Neural progenitor cell (in vitro differentiated cells): ENCODE measurements around the gene MPV17L.
"Not testable (repeated sequence)": the region's sequence is repeated elsewhere in the genome, so short reads cannot be mapped to it uniquely, and the experiment has no call there.

Experiments used
- CTCF ChIP-seq: fragments of 200-600 bp; sonication (generic); IDR thresholded peaks from 2 replicates; pipeline ENCODE4 v1.5.1; 2017; ENCODE audit warnings: antibody characterized with exemption, mild to moderate bottlenecking
- EZH2 ChIP-seq: fragments of 200-600 bp; sonication (generic); IDR thresholded peaks from 2 replicates; pipeline ENCODE4 v1.6.1; 2017; ENCODE audit warnings: antibody characterized with exemption, mild to moderate bottlenecking, moderate library complexity

DNA sequence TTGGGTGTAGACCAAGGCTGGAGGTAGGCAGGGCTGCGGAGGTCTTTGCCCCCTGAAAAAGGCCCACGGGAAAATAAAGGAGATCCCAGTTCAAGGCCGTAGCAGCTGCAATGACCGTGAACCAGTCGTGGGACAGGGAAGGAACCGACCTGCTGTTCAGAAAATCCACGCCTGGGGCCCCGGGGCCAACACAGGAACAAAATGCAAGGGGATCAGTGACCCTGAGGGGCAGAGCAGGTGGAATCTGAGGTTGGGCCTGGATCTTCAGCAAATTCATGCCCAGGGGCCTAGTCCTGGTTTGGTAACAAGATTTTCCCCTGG lies 915 bp downstream of the MPV17L start:
- TF ChIP-seq CTCF, EZH2: not testable (repeated sequence)
